Activated CD4-positive, alpha-beta T cell treated with anti-CD3 and anti-CD28 coated beads, Interleukin-2, Interleukin-4, amounts not matched to agents 100 ng/mL and 50 ng/mL, durations not matched to agents 16 hours and 8 hours (primary cell): ENCODE measurements around the gene TRAK1.

Experiments used
- DNase-seq: peaks from one replicate; pipeline ENCODE4 v3.0.0-alpha.2; 2020; ENCODE audit warnings: low spot score

The TRAK1 gene

GRCh38 chr3:42123824-42124658 is 32.9 kb downstream of the TRAK1 start:
- DNase-seq, result no peak

- no peak for DNase-seq
These were observed 36.1 kb downstream of the TRAK1 start for GRCh38 chr3:42127226-42127625.

- DNase-seq, result no peak
These were observed 37.4 kb downstream of the TRAK1 start for GRCh38 chr3:42128526-42128925.

GRCh38 chr3:42129014-42129953 is 38.1 kb downstream of the TRAK1 start:
- peak; percentile 24 for DNase-seq

GRCh38 chr3:42130007-42130328 is 38.8 kb downstream of the TRAK1 start:
- no peak for DNase-seq

- no peak for DNase-seq
These were observed 39.3 kb downstream of the TRAK1 start for GRCh38 chr3:42130329-42131070.

GRCh38 chr3:42133500-42134298 is 42.5 kb downstream of the TRAK1 start:
- DNase-seq, result no peak

- DNase-seq, result no peak
These were observed 43.8 kb downstream of the TRAK1 start for GRCh38 chr3:42134867-42135464.

- DNase-seq, result no peak
These were observed 48.7 kb downstream of the TRAK1 start for GRCh38 chr3:42139621-42140453.

- no peak for DNase-seq
These were observed 49.6 kb downstream of the TRAK1 start for GRCh38 chr3:42140665-42141203.

- DNase-seq, result no peak
These were observed 52.3 kb downstream of the TRAK1 start for GRCh38 chr3:42143440-42143839.

GRCh38 chr3:42144209-42144608 is 53.1 kb downstream of the TRAK1 start:
- DNase-seq, result no peak

- DNase-seq, result no peak
These were observed 57.1 kb downstream of the TRAK1 start for GRCh38 chr3:42148086-42148848.

- DNase-seq, result no peak
These were observed 57.9 kb downstream of the TRAK1 start for GRCh38 chr3:42148982-42149432.

- DNase-seq, result no peak
These were observed 58.4 kb downstream of the TRAK1 start for GRCh38 chr3:42149532-42149931.

- no peak for DNase-seq
These were observed 58.8 kb downstream of the TRAK1 start for GRCh38 chr3:42149975-42150374.

- no peak for DNase-seq
These were observed 60.5 kb downstream of the TRAK1 start for GRCh38 chr3:42151596-42152168.

GRCh38 chr3:42152193-42152592 is 61.0 kb downstream of the TRAK1 start:
- DNase-seq, result no peak

- no peak for DNase-seq
These were observed 61.9 kb downstream of the TRAK1 start for GRCh38 chr3:42153039-42153438.
